SH-SY5Y (cell line): ENCODE results near the gene ARHGAP26.

Experiments used
- GATA2 ChIP-seq: IDR thresholded peaks from 2 replicates; pipeline ENCODE4 v1.6.1; 2011; ENCODE audit warnings: mild to moderate bottlenecking, low read depth, low read length
- GATA3 ChIP-seq: IDR thresholded peaks from 2 replicates; pipeline ENCODE4 v1.6.1; 2011; ENCODE audit warnings: low read depth, mild to moderate bottlenecking, low read length, moderate library complexity

DNA sequence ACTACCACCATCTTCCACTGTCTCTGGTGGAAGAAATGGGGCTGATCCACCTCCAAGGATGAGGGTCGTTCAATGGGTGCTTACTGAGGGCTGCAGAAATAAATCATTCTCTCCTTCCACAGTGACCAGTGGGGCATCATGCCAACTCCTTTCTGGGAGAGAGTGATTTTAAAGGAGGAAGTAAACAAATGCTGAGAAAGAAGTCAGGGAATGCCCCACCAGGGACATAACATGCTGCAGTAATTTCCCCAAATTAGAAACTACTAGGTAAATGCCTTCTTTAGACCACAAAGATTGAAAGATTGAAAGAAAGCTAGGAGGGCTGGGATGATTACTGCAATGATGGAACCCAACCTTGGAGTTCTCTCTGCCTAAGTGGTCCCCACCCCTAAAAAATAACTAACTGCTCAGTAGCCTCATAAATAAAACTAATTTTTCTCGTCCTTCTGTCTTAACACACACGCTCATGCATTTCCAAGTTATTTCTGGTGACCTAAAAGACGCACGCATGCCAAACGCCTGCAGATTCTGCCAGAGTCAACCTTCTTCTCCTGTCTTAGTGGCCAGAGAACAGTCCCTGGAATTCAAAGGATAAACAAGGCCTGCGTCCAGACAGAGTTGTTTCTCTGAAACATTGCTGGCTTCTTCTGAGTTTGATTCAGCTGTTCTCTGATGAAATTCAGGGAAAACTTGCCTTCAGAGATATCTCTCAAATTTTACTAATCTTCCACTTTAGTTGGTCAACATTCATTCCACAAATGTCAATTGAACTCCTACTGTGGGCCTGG is 383.3 kb downstream of the ARHGAP26 start:
- no peak for TF ChIP-seq GATA2
- no peak for TF ChIP-seq GATA3
